Endothelial cell (in vitro differentiated cells): Measurements from ENCODE around the gene ATP6V1B1. TPM values are rescaled to one million over a fixed set of nuclear protein-coding genes. Genes with fewer than 3 reads are reported as not detected.

Experiments used
- DNase-seq: peaks from one replicate; pipeline ENCODE4 v3.0.0; 2021; ENCODE audit warnings: low spot score
- H3K27ac Mint-ChIP-seq: one replicate; pipeline ENCODE4 v1.8.0; 2021; ENCODE audit warnings: mixed read lengths, inconsistent platforms; ENCODE audit not compliant: unreplicated experiment
- H3K27me3 Mint-ChIP-seq: one replicate; pipeline ENCODE4 v1.8.0; 2021; ENCODE audit warnings: mild to moderate bottlenecking, moderate library complexity, mixed read lengths, inconsistent platforms; ENCODE audit not compliant: unreplicated experiment
- H3K36me3 Mint-ChIP-seq: one replicate; pipeline ENCODE4 v1.8.0; 2021; ENCODE audit warnings: mild to moderate bottlenecking, low read depth, mixed read lengths, inconsistent platforms; ENCODE audit not compliant: unreplicated experiment
- H3K4me1 Mint-ChIP-seq: one replicate; pipeline ENCODE4 v1.8.0; 2021; ENCODE audit warnings: mild to moderate bottlenecking, mixed read lengths, inconsistent platforms; ENCODE audit not compliant: unreplicated experiment
- H3K4me3 Mint-ChIP-seq: one replicate; pipeline ENCODE4 v1.8.0; 2021; ENCODE audit warnings: mild to moderate bottlenecking, mixed read lengths, inconsistent platforms; ENCODE audit not compliant: unreplicated experiment
- H3K9me3 Mint-ChIP-seq: one replicate; pipeline ENCODE4 v1.8.0; 2021; ENCODE audit warnings: mixed read lengths, inconsistent platforms; ENCODE audit not compliant: unreplicated experiment
- CTCF ChIP-seq: fragments of 200-600 bp; sonication (generic); IDR thresholded peaks from one replicate; pipeline ENCODE4 v1.5.0; 2021; ENCODE audit warnings: antibody characterized with exemption; ENCODE audit not compliant: unreplicated experiment
- total RNA-seq: library from RNA; stranded (reverse); fragmentation: NEBNext Ultra II Directional; extraction: Animal tissue kit (Norgen Biotek cat#: 25700); gene quantifications from one replicate; pipeline ENCODE4 v1.2.1, GENCODE V29; 2021; ENCODE audit not compliant: unreplicated experiment

The ATP6V1B1 gene
- total RNA-seq, 1 donor from 2014 or later, result not detected

- no peak for DNase-seq
- no peak overlapping the region for H3K27ac Mint-ChIP-seq
- peaks cover 11% of the 10 kb centered on the region for H3K27me3 Mint-ChIP-seq
- TF ChIP-seq CTCF, result no peak
- H3K4me1 Mint-ChIP-seq, result peaks cover 24% of the 10 kb centered on the region
- no peak overlapping the region for H3K4me3 Mint-ChIP-seq
- no peaks in the 10 kb centered on the region for H3K9me3 Mint-ChIP-seq
- H3K36me3 Mint-ChIP-seq, result peaks cover 49% of the 10 kb centered on the region
Measured at GRCh38 chr2:70988151-70988550, 52.5 kb downstream of the ATP6V1B1 start.

GRCh38 chr2:70988726-70989648 is 53.3 kb downstream of the ATP6V1B1 start:
- no peak for TF ChIP-seq CTCF
- Mint-ChIP-seq H3K27ac (no peak overlapping the region), H3K27me3 (peaks cover 12% of the 10 kb centered on the region), H3K36me3 (peaks cover 48% of the 10 kb centered on the region), H3K9me3 (no peaks in the 10 kb centered on the region), H3K4me3 (no peak overlapping the region), H3K4me1 (peaks cover 31% of the 10 kb centered on the region)
- no peak for DNase-seq

GRCh38 chr2:70990216-70990615 is 54.5 kb downstream of the ATP6V1B1 start:
- Mint-ChIP-seq H3K4me3 (no peak overlapping the region), H3K27me3 (peaks cover 8% of the 10 kb centered on the region), H3K36me3 (peaks cover 51% of the 10 kb centered on the region), H3K4me1 (peaks cover 27% of the 10 kb centered on the region), H3K9me3 (no peaks in the 10 kb centered on the region), H3K27ac (no peak overlapping the region)
- no peak for TF ChIP-seq CTCF
- no peak for DNase-seq

- TF ChIP-seq CTCF, result no peak
Measured at GRCh38 chr2:70991142-70991541, 55.4 kb downstream of the ATP6V1B1 start.

GRCh38 chr2:70991742-70992141 is 56.0 kb downstream of the ATP6V1B1 start:
- H3K9me3 Mint-ChIP-seq, result no peaks in the 10 kb centered on the region
- no peak for TF ChIP-seq CTCF
- peaks cover 15% of the 10 kb centered on the region for H3K4me1 Mint-ChIP-seq
- H3K4me3 Mint-ChIP-seq, result no peak overlapping the region
- DNase-seq, result no peak
- peaks cover 8% of the 10 kb centered on the region for H3K27me3 Mint-ChIP-seq
- H3K36me3 Mint-ChIP-seq, result peaks cover 40% of the 10 kb centered on the region
- no peak overlapping the region for H3K27ac Mint-ChIP-seq

More at GRCh38 chr2:70991142-70991541, 55.4 kb downstream of the ATP6V1B1 start:
- H3K27me3 Mint-ChIP-seq, result peaks cover 8% of the 10 kb centered on the region
- no peak overlapping the region for H3K27ac Mint-ChIP-seq
- H3K36me3 Mint-ChIP-seq, result peaks cover 46% of the 10 kb centered on the region
- peaks cover 20% of the 10 kb centered on the region for H3K4me1 Mint-ChIP-seq
- H3K4me3 Mint-ChIP-seq, result no peak overlapping the region
- no peaks in the 10 kb centered on the region for H3K9me3 Mint-ChIP-seq
- DNase-seq, result no peak
